NCI-H1417 treated with DMSO at 0.1 percent for 48 hours (cell line): Measurements from ENCODE around the gene VWC2L.

ENCODE experiments used
- DNase-seq: peaks from one replicate; lab custom pipeline; 2025; lab: John Stamatoyannopoulos, UW

VWC2L gene

GRCh38 chr2:214542295-214542694, 131.4 kb downstream of the VWC2L start:
- DNase-seq, result no peak

- DNase-seq, result no peak
These were observed 132.0 kb downstream of the VWC2L start for GRCh38 chr2:214542866-214543265.

GRCh38 chr2:214543386-214543955, 132.6 kb downstream of the VWC2L start:
- no peak for DNase-seq

- no peak for DNase-seq
These were observed 135.2 kb downstream of the VWC2L start for GRCh38 chr2:214545898-214546542.

- DNase-seq, result no peak
These were observed 137.1 kb downstream of the VWC2L start for GRCh38 chr2:214547931-214548330.

GRCh38 chr2:214549946-214550345, 139.1 kb downstream of the VWC2L start:
- no peak for DNase-seq

GRCh38 chr2:214550786-214551185, 139.9 kb downstream of the VWC2L start:
- no peak for DNase-seq

- no peak for DNase-seq
These were observed 147.0 kb downstream of the VWC2L start for GRCh38 chr2:214557884-214558283.

GRCh38 chr2:214558341-214558740, 147.5 kb downstream of the VWC2L start:
- no peak for DNase-seq

GRCh38 chr2:214560176-214560575, 149.3 kb downstream of the VWC2L start:
- no peak for DNase-seq

GRCh38 chr2:214560618-214561190, 149.8 kb downstream of the VWC2L start:
- DNase-seq, result no peak

- no peak for DNase-seq
These were observed 154.4 kb downstream of the VWC2L start for GRCh38 chr2:214565246-214565645.

- no peak for DNase-seq
These were observed 155.6 kb downstream of the VWC2L start for GRCh38 chr2:214566457-214566856.

- DNase-seq, result no peak
These were observed 158.7 kb downstream of the VWC2L start for GRCh38 chr2:214569419-214570035.

GRCh38 chr2:214574084-214574781, 163.4 kb downstream of the VWC2L start:
- no peak for DNase-seq

- no peak for DNase-seq
These were observed 164.2 kb downstream of the VWC2L start for GRCh38 chr2:214575030-214575429.

GRCh38 chr2:214575465-214575864, 164.6 kb downstream of the VWC2L start:
- DNase-seq, result no peak

- DNase-seq, result no peak
These were observed 166.9 kb downstream of the VWC2L start for GRCh38 chr2:214577769-214578168.

GRCh38 chr2:214578442-214578841, 167.6 kb downstream of the VWC2L start:
- DNase-seq, result no peak

GRCh38 chr2:214579035-214579434, 168.2 kb downstream of the VWC2L start:
- DNase-seq, result no peak

GRCh38 chr2:214587442-214587841, 176.6 kb downstream of the VWC2L start:
- DNase-seq, result no peak

GRCh38 chr2:214591366-214591765, 180.5 kb downstream of the VWC2L start:
- DNase-seq, result no peak

- DNase-seq, result no peak
These were observed 181.2 kb downstream of the VWC2L start for GRCh38 chr2:214592011-214592410.
